Fibroblast of villous mesenchyme (primary cell): ENCODE data around the gene CTNNA2. TPM values are rescaled to one million over a fixed set of nuclear protein-coding genes. Genes with fewer than 3 reads are reported as not detected.

Experiments used
- DNase-seq: peaks from one replicate; pipeline ENCODE4 v3.0.0-alpha.2; 2010; ENCODE audit warnings: low read depth
- H3K4me3 ChIP-seq: 2 replicates; pipeline ENCODE4 v1.5.1; 2011; ENCODE audit warnings: low read depth, mild to moderate bottlenecking, low read length
- CTCF ChIP-seq: IDR thresholded peaks from 2 replicates; pipeline ENCODE4 v1.5.1; 2012; ENCODE audit warnings: low read depth, mild to moderate bottlenecking, low read length; ENCODE audit not compliant: insufficient read depth
- total RNA-seq: library from RNA; depleted of rRNA; stranded (reverse); fragments of >200 nt; gene quantifications from 2 replicates; pipeline ENCODE4 v1.2.3, GENCODE V29; 2012

The CTNNA2 gene
- total RNA-seq, 1 donor: not detected

DNA sequence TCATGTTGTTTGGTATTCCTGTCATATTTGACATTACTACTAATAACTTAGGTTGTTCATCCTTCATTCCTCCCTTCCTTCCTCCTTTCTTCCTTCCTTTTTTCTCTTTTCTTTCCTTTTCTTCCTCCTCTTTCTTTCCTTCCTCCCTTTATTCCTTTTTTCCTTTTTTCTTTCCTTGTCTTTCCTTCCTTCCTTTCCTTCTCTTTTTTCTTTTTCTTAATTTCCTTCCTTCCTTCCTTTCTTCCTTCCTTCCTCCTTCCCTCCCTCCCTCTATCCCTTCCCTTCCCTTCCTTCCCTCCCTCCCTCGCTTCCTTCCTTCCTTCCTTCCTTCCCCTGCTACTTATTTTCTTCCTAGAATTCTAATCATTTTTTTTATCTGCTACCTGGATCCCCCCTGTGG, 66.1 kb downstream of the CTNNA2 start:
- DNase-seq: no peak
- no peak for TF ChIP-seq CTCF

GRCh38 chr2:79580175-79580574, 67.3 kb downstream of the CTNNA2 start:
- H3K4me3 ChIP-seq: no peak overlapping the region
- TF ChIP-seq CTCF: no peak
- no peak for DNase-seq

More for the DNA sequence above, 66.1 kb downstream of the CTNNA2 start:
- no peak overlapping the region for H3K4me3 ChIP-seq

DNA sequence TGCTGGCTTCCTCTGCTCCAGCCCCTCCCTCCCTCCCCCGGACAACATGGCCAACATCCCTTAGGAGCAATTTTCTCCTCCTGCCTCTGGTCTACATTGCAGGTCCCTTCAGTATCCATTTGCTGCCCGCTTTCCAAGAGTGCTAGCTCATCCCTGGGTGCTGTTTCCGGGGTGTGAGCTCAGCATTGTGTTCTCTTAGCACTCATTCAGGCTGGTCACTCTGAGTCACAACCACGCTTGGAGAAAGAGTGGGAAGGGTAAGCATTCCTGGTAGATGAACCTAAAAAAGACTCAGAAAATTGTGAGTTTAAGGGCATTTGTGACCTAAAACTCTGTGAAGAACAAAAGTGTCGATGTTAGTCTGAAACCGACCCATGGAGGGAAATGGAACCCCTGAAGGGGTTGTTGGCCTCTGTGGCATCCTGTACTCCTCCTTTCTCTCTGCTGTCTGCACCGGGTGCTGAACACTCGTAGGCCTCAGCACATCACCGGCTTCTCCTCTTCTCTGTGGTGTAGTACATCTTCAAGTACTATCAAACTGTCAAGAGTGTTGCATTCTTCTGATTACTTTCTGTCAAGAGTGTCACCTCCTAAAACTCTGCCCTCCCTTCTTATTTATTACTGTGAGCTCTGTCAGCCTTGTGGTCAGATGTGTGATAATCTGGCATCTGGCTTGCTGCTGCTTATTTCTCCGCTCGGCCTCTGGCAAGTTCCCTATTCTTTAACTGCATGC, 73.0 kb downstream of the CTNNA2 start:
- H3K4me3 ChIP-seq: no peak overlapping the region
- DNase-seq: no peak
- TF ChIP-seq CTCF: no peak

GRCh38 chr2:79591281-79591680, 78.4 kb downstream of the CTNNA2 start:
- no peak for DNase-seq
- no peak for TF ChIP-seq CTCF
- no peak overlapping the region for H3K4me3 ChIP-seq

DNA sequence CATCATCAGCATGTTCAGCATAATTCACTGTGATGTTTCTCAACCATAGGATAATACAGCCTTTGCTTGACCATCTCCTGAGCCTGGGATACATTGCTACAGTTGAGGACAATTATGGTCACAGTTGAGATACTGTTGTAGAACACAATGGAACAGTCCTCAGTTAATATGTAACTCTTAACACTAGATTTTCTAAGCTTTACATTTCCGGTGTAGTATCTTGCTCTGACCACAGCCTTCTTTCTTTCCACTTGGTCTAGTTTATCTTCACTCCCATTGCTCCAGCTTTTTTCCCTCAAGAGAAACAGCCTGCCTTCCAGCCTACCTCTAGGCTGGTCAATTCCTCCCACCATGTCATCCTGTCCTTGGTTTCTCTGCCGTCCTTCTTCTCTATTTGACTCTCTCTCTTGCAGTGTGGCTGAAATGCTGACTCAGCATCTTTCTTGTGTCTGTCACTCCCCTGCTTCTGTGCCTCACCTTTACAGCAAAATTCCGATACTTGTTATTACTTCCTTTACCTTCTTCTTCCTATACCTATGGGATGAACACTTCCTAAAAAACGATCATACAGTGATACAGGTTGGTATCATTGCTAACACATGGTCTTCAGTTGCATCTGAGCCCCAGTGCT, 80.5 kb downstream of the CTNNA2 start:
- no peak for DNase-seq
- no peak for TF ChIP-seq CTCF
- H3K4me3 ChIP-seq: no peak overlapping the region

GRCh38 chr2:79596403-79596802, 83.6 kb downstream of the CTNNA2 start:
- no peak for DNase-seq
- no peak overlapping the region for H3K4me3 ChIP-seq
- no peak for TF ChIP-seq CTCF
